Measurements from ENCODE around the gene PRRT3. TPM values are rescaled to one million over a fixed set of nuclear protein-coding genes. Genes with fewer than 3 reads are reported as not detected.

The PRRT3 gene
- total and polyA plus RNA-seq, 9 of the 15 experiments (the other 6 are each of a cell fraction or from before 2014, with no cell fraction given), result 0.06 to 1.9 (median 1.2) TPM

- TF ChIP-seq TRIM25 (IDR thresholded peaks at IDR 0.05; ENCODE audit: borderline replicate concordance) (no peak), ZFX (CRISPR knock-in tag; IDR thresholded peaks at IDR 0.05) (no peak), IFI16 (CRISPR knock-in tag; IDR thresholded peaks at IDR 0.05) (no peak), ERF (CRISPR knock-in tag; IDR thresholded peaks at IDR 0.05) (no peak), RBM14 (IDR thresholded peaks at IDR 0.05; ENCODE audit: borderline replicate concordance, insufficient read depth, low read depth, low read length) (no peak), ELK1 (CRISPR knock-in tag; IDR thresholded peaks at IDR 0.05) (0 out of 2 replicates have a peak, but pooled peaks have one; percentile 36), SMARCA4 (IDR thresholded peaks at IDR 0.05) (no peak), ELF1 (tag; IDR thresholded peaks at IDR 0.05) (no peak), ZFPM2 (CRISPR knock-in tag; IDR thresholded peaks at IDR 0.05) (no peak), BRD4 (IDR thresholded peaks at IDR 0.05) (peak; percentile 21; the same call in 1 of the 2 replicates), POLR2AphosphoS5 (IDR thresholded peaks at IDR 0.05; ENCODE audit: control insufficient read depth, insufficient read depth, low read depth, low read length) (no peak), ZNF165 (CRISPR knock-in tag; IDR thresholded peaks at IDR 0.05; ENCODE audit: borderline replicate concordance) (no peak), THAP7 (CRISPR knock-in tag; IDR thresholded peaks at IDR 0.05) (no peak), KAT2B (IDR thresholded peaks at IDR 0.05; ENCODE audit: low read depth, low read length) (no peak), SRSF9 (IDR thresholded peaks at IDR 0.05; ENCODE audit: borderline replicate concordance, low read depth, low read length) (no peak), TFAM (CRISPR knock-in tag; conservative IDR thresholded peaks at IDR 0.05) (no peak), ILK (tag; IDR thresholded peaks at IDR 0.05; ENCODE audit: borderline replicate concordance, low read depth) (no peak), HOXB6 (CRISPR knock-in tag; IDR thresholded peaks at IDR 0.05; ENCODE audit: borderline replicate concordance) (no peak), ZKSCAN3 (CRISPR knock-in tag; IDR thresholded peaks at IDR 0.05) (peak; percentile 63; the same call in 1 of the 2 replicates), PRPF4 (IDR thresholded peaks at IDR 0.05; ENCODE audit: insufficient read depth, low read depth, low read length, poor library complexity, severe bottlenecking) (no peak), ZFP30 (CRISPR knock-in tag; IDR thresholded peaks at IDR 0.05; ENCODE audit: borderline replicate concordance) (no peak), PHF8 (IDR thresholded peaks at IDR 0.05; ENCODE audit: borderline replicate concordance, low read length) (peak; percentile 34; the same call in 1 of the 2 replicates), TGIF2 (CRISPR knock-in tag; IDR thresholded peaks at IDR 0.05) (no peak)
- TF ChIP-seq, protein P1, sequence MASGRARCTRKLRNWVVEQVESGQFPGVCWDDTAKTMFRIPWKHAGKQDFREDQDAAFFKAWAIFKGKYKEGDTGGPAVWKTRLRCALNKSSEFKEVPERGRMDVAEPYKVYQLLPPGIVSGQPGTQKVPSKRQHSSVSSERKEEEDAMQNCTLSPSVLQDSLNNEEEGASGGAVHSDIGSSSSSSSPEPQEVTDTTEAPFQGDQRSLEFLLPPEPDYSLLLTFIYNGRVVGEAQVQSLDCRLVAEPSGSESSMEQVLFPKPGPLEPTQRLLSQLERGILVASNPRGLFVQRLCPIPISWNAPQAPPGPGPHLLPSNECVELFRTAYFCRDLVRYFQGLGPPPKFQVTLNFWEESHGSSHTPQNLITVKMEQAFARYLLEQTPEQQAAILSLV (tag; IDR thresholded peaks at IDR 0.05), result no peak
Observed at GRCh38 chr3:9951962-9952805, at the start of gene PRRT3 (continued).

Data from K562 (cell line).